HL-60 (cell line): Measurements from ENCODE around the gene FCRL6.

ENCODE experiments used
- DNase-seq, 2 experiments: peaks; one replicate each; pipeline ENCODE4 v3.0.0-alpha.2; 2010 to 2020; ENCODE audit warnings: low read depth in 1 of 2, low spot score in 1 of 2
- H3K27ac ChIP-seq: fragments of 250-450 bp; sonication (Bioruptor Pico); replicated peaks from 2 replicates; pipeline ENCODE4 v1.5.1; 2020; ENCODE audit warnings: mild to moderate bottlenecking, moderate library complexity
- H3K27me3 ChIP-seq: fragments of 250-450 bp; sonication (Bioruptor Pico); 2 replicates; pipeline ENCODE4 v1.5.1; 2021; ENCODE audit warnings: mild to moderate bottlenecking, moderate library complexity; ENCODE audit not compliant: insufficient read depth, poor library complexity, severe bottlenecking
- H3K4me3 ChIP-seq: replicated peaks from 2 replicates; pipeline ENCODE4 v1.5.1; 2011; ENCODE audit warnings: mild to moderate bottlenecking, control low read depth, low read length; ENCODE audit not compliant: insufficient read depth
- CTCF ChIP-seq: IDR thresholded peaks from one replicate; pipeline ENCODE4 v1.5.1; 2011; ENCODE audit warnings: low read length, control low read depth, inconsistent platforms; ENCODE audit not compliant: insufficient read depth
- GABPA ChIP-seq: IDR thresholded peaks from 2 replicates; pipeline ENCODE4 v1.6.1; 2012; ENCODE audit warnings: low read depth
- POLR2AphosphoS5 ChIP-seq: IDR thresholded peaks from 2 replicates; pipeline ENCODE4 v1.6.1; 2012; ENCODE audit warnings: low read depth
- SPI1 ChIP-seq: IDR thresholded peaks from 2 replicates; pipeline ENCODE4 v1.6.1; 2012; ENCODE audit warnings: low read depth, mild to moderate bottlenecking, borderline replicate concordance
- TF ChIP-seq, protein P1 (sequence below): IDR thresholded peaks from 2 replicates; pipeline ENCODE4 v1.6.1; 2012; ENCODE audit warnings: low read depth; ENCODE audit not compliant: insufficient replicate concordance

The FCRL6 gene

GRCh38 chr1:159860456-159860855, 58.3 kb downstream of the FCRL6 start:
- no peak for DNase-seq
- Histone ChIP-seq H3K27ac (no peak overlapping the region), H3K4me3 (no peak overlapping the region), H3K27me3 (peaks cover 1% of the 10 kb centered on the region)
- TF ChIP-seq CTCF, result no peak
- TF ChIP-seq, protein P1, sequence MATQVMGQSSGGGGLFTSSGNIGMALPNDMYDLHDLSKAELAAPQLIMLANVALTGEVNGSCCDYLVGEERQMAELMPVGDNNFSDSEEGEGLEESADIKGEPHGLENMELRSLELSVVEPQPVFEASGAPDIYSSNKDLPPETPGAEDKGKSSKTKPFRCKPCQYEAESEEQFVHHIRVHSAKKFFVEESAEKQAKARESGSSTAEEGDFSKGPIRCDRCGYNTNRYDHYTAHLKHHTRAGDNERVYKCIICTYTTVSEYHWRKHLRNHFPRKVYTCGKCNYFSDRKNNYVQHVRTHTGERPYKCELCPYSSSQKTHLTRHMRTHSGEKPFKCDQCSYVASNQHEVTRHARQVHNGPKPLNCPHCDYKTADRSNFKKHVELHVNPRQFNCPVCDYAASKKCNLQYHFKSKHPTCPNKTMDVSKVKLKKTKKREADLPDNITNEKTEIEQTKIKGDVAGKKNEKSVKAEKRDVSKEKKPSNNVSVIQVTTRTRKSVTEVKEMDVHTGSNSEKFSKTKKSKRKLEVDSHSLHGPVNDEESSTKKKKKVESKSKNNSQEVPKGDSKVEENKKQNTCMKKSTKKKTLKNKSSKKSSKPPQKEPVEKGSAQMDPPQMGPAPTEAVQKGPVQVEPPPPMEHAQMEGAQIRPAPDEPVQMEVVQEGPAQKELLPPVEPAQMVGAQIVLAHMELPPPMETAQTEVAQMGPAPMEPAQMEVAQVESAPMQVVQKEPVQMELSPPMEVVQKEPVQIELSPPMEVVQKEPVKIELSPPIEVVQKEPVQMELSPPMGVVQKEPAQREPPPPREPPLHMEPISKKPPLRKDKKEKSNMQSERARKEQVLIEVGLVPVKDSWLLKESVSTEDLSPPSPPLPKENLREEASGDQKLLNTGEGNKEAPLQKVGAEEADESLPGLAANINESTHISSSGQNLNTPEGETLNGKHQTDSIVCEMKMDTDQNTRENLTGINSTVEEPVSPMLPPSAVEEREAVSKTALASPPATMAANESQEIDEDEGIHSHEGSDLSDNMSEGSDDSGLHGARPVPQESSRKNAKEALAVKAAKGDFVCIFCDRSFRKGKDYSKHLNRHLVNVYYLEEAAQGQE, result no peak
- no peak for TF ChIP-seq GABPA
- no peak for TF ChIP-seq POLR2AphosphoS5

DNA sequence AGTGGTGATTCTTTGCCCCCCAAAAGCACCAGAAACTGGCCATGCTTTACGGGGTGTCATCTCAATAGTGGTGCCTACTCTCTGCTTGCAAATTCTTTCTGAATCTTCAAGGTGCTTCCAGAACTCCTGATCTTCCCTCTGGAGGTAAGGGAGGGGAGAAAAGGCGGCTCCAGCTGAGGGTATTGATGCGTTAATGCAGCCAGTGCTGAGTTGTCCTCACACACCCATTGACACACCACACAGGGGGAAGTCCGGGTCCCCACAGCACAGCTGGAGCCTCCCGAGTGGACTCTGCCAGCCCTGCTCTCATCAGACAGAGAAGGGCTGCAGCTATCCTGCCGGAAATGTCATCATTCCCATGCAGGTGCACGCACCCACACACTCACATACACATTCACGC, 59.1 kb downstream of the FCRL6 start:
- Histone ChIP-seq H3K27me3 (no peaks in the 10 kb centered on the region), H3K27ac (no peak overlapping the region), H3K4me3 (no peak overlapping the region)
- DNase-seq, result no peak
- TF ChIP-seq SPI1, result no peak

DNA sequence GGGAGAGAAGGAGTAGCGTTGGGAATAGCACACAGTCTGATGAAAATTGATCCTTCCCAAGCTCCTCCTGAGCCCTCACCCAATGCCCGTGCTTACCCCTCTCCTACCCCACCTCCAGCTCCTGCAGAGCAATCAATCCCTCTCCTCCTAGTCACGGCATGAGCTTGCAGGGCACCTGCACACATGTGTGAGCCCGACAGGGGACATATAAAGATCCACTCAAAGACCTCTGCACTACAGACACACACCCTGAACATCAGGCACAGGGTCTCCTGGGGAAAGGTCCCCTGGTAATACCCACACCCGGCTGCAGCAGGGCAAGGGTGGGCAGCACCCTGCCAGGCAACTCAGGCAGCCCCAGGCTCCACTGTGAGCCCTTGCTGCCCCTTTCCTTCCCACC, 59.9 kb downstream of the FCRL6 start:
- no peak overlapping the region for H3K27ac ChIP-seq
- TF ChIP-seq GABPA (no peak), POLR2AphosphoS5 (no peak), CTCF (no peak), SPI1 (no peak)
- TF ChIP-seq, protein P1, result no peak
- no peaks in the 10 kb centered on the region for H3K27me3 ChIP-seq

DNA sequence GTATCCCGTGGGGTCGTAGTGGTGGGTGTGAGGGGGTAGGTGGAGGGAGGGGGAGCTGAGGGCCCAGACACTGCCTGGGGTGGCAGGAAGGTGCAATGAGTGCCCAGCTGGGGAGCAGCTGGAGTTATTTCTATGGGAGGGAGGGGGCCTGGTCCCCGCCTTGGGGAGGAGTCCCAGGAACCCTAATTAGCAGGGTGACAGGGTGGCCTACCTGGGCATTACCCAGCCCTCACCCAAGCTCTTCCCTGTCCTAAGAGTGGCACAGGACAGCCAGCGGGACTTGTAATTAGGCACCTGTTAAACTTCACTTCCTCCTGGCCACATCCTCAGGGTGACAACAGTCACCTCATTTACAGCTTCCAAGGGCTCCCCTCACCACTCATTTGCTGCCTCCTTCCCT, 60.4 kb downstream of the FCRL6 start, which contains the start of gene VSIG8:
TSS of gene VSIG8 (minus strand) at position 101 of the 400 bp plus-strand sequence. CDS start 136 bp downstream, outside the sequence.
- Histone ChIP-seq H3K27ac (no peak within 1 kb of the TSS), H3K27me3 (no peaks in the 10 kb centered on the region)
- TF ChIP-seq GABPA, result no peak
- TF ChIP-seq POLR2AphosphoS5, result no peak
- TF ChIP-seq SPI1, result no peak
- TF ChIP-seq CTCF, result no peak
- TF ChIP-seq, protein P1, result no peak

More for the DNA sequence above, 59.9 kb downstream of the FCRL6 start:
- no peak for DNase-seq
- no peak overlapping the region for H3K4me3 ChIP-seq

More for the DNA sequence above, 60.4 kb downstream of the FCRL6 start, which contains the start of gene VSIG8:
- H3K4me3 ChIP-seq, result no peak within 1 kb of the TSS
- DNase-seq, result no peak
